ENCODE data around the gene ADAMTS16.

The ADAMTS16 gene

GRCh38 chr5:5189051-5189430 is 48.9 kb downstream of the ADAMTS16 start:
- DNase-seq, result no peak

- no peak for DNase-seq
Observed at GRCh38 chr5:5191906-5192305, 51.8 kb downstream of the ADAMTS16 start.

GRCh38 chr5:5192681-5193080 is 52.6 kb downstream of the ADAMTS16 start:
- no peak for DNase-seq

- no peak for DNase-seq
Observed at GRCh38 chr5:5195128-5195918, 55.2 kb downstream of the ADAMTS16 start.

GRCh38 chr5:5198135-5198534 is 58.0 kb downstream of the ADAMTS16 start:
- DNase-seq, result no peak

- DNase-seq, result no peak
Observed at GRCh38 chr5:5198815-5199214, 58.7 kb downstream of the ADAMTS16 start.

GRCh38 chr5:5199495-5199894 is 59.4 kb downstream of the ADAMTS16 start:
- no peak for DNase-seq

- DNase-seq, result no peak
Observed at GRCh38 chr5:5200133-5200532, 60.0 kb downstream of the ADAMTS16 start.

- no peak for DNase-seq
Observed at GRCh38 chr5:5202321-5202720, 62.2 kb downstream of the ADAMTS16 start.

GRCh38 chr5:5203451-5203850 is 63.3 kb downstream of the ADAMTS16 start:
- DNase-seq, result no peak

GRCh38 chr5:5207828-5208227 is 67.7 kb downstream of the ADAMTS16 start:
- no peak for DNase-seq

GRCh38 chr5:5209089-5209488 is 69.0 kb downstream of the ADAMTS16 start:
- no peak for DNase-seq

GRCh38 chr5:5209510-5210286 is 69.6 kb downstream of the ADAMTS16 start:
- DNase-seq, result no peak

GRCh38 chr5:5217371-5217770 is 77.2 kb downstream of the ADAMTS16 start:
- DNase-seq, result no peak

GRCh38 chr5:5218396-5218795 is 78.3 kb downstream of the ADAMTS16 start:
- DNase-seq, result no peak

GRCh38 chr5:5219541-5219940 is 79.4 kb downstream of the ADAMTS16 start:
- no peak for DNase-seq

GRCh38 chr5:5220901-5221631 is 80.9 kb downstream of the ADAMTS16 start:
- DNase-seq, result no peak

GRCh38 chr5:5221724-5222123 is 81.6 kb downstream of the ADAMTS16 start:
- no peak for DNase-seq

- DNase-seq, result no peak
Observed at GRCh38 chr5:5231576-5231975, 91.4 kb downstream of the ADAMTS16 start.

GRCh38 chr5:5234912-5235311 is 94.8 kb downstream of the ADAMTS16 start:
- DNase-seq, result no peak

- DNase-seq, result no peak
Observed at GRCh38 chr5:5235685-5236084, 95.6 kb downstream of the ADAMTS16 start.

- no peak for DNase-seq
Observed at GRCh38 chr5:5239191-5239590, 99.1 kb downstream of the ADAMTS16 start.

- no peak for DNase-seq
Observed at GRCh38 chr5:5240234-5240633, 100.1 kb downstream of the ADAMTS16 start.

GRCh38 chr5:5242056-5242455 is 101.9 kb downstream of the ADAMTS16 start:
- DNase-seq, result no peak

Measured in CD4-positive, alpha-beta T cell treated with Interleukin-17A for 1 hour (primary cell).